AG09319 (cell line): ENCODE results near the gene PPP6R1.

Experiments used
- DNase-seq: peaks from one replicate; pipeline ENCODE4 v3.0.0-alpha.2; 2010; ENCODE audit warnings: low read depth; ENCODE audit errors: extremely low read depth
- CTCF ChIP-seq: IDR thresholded peaks from 2 replicates; pipeline ENCODE4 v1.5.1; 2011; ENCODE audit warnings: low read depth, mild to moderate bottlenecking, inconsistent platforms, low read length, moderate library complexity

PPP6R1 gene

GRCh38 chr19:55245236-55245904 lies 13.4 kb downstream of the PPP6R1 start:
- DNase-seq, result no peak

GRCh38 chr19:55244004-55244680 lies 14.7 kb downstream of the PPP6R1 start:
- DNase-seq, result no peak
- TF ChIP-seq CTCF, result no peak

More at GRCh38 chr19:55245236-55245904, 13.4 kb downstream of the PPP6R1 start:
- no peak for TF ChIP-seq CTCF

GRCh38 chr19:55242517-55242916 lies 16.3 kb downstream of the PPP6R1 start:
- TF ChIP-seq CTCF, result no peak
- DNase-seq, result no peak

GRCh38 chr19:55241935-55242464 lies 16.8 kb downstream of the PPP6R1 start:
- TF ChIP-seq CTCF, result no peak
- DNase-seq, result no peak

- no peak for TF ChIP-seq CTCF
- DNase-seq, result no peak
Observed at GRCh38 chr19:55241143-55241934, 17.5 kb downstream of the PPP6R1 start.

- DNase-seq, result no peak
- no peak for TF ChIP-seq CTCF
Observed at GRCh38 chr19:55240713-55241020, 18.1 kb downstream of the PPP6R1 start.

GRCh38 chr19:55239004-55239403 lies 19.8 kb downstream of the PPP6R1 start:
- TF ChIP-seq CTCF, result no peak
- no peak for DNase-seq
